Hepatocyte (in vitro differentiated cells): Measurements from ENCODE around the gene MPZL2. TPM values are rescaled to one million over a fixed set of nuclear protein-coding genes. Genes with fewer than 3 reads are reported as not detected.

Experiments
- DNase-seq: peaks from one replicate; pipeline ENCODE4 v3.0.0-alpha.2; 2016; ENCODE audit warnings: low spot score
- H2AFZ ChIP-seq: fragments of 200-600 bp; sonication (generic); 2 replicates; pipeline ENCODE4 v1.6.0; 2016; ENCODE audit warnings: antibody characterized with exemption, mild to moderate bottlenecking
- H3K27ac ChIP-seq: fragments of 200-600 bp; sonication (generic); 2 replicates; pipeline ENCODE4 v1.5.1; 2016; ENCODE audit warnings: mild to moderate bottlenecking
- H3K27me3 ChIP-seq: fragments of 200-600 bp; sonication (generic); 2 replicates; pipeline ENCODE4 v1.6.1; 2016
- H3K36me3 ChIP-seq: fragments of 200-600 bp; sonication (generic); replicated peaks from 2 replicates; pipeline ENCODE4 v1.5.1; 2016; ENCODE audit warnings: low read depth; ENCODE audit not compliant: insufficient read depth
- H3K4me1 ChIP-seq: fragments of 200-600 bp; sonication (generic); 2 replicates; pipeline ENCODE4 v1.5.1; 2016; ENCODE audit warnings: mild to moderate bottlenecking, moderate library complexity; ENCODE audit not compliant: insufficient read depth
- H3K4me2 ChIP-seq: fragments of 200-600 bp; sonication (generic); 2 replicates; pipeline ENCODE4 v1.6.0; 2016
- H3K4me3 ChIP-seq: fragments of 200-600 bp; sonication (generic); 2 replicates; pipeline ENCODE4 v1.5.1; 2016; ENCODE audit warnings: mild to moderate bottlenecking
- H3K79me2 ChIP-seq: fragments of 200-600 bp; sonication (generic); 2 replicates; pipeline ENCODE4 v1.6.0; 2017; ENCODE audit warnings: mild to moderate bottlenecking
- H3K9me2 ChIP-seq: fragments of 200-600 bp; sonication (generic); replicated peaks from 2 replicates; pipeline ENCODE4 v1.6.0; 2017; ENCODE audit warnings: mild to moderate bottlenecking; ENCODE audit not compliant: insufficient read depth
- H3K9me3 ChIP-seq: fragments of 200-600 bp; sonication (generic); 2 replicates; pipeline ENCODE4 v1.5.1; 2016; ENCODE audit warnings: low read depth, mild to moderate bottlenecking
- H4K20me1 ChIP-seq: fragments of 200-600 bp; sonication (generic); 2 replicates; pipeline ENCODE4 v1.6.0; 2016; ENCODE audit warnings: mild to moderate bottlenecking; ENCODE audit not compliant: insufficient read depth, poor library complexity, severe bottlenecking
- CTCF ChIP-seq: fragments of 200-600 bp; sonication (generic); IDR thresholded peaks from 2 replicates; pipeline ENCODE4 v1.5.1; 2016; ENCODE audit warnings: antibody characterized with exemption, mild to moderate bottlenecking; ENCODE audit not compliant: poor library complexity
- EZH2 ChIP-seq: fragments of 200-600 bp; sonication (generic); IDR thresholded peaks from 2 replicates; pipeline ENCODE4 v1.6.1; 2016; ENCODE audit warnings: antibody characterized with exemption, mild to moderate bottlenecking, borderline replicate concordance
- EZH2phosphoT487 ChIP-seq: fragments of 200-600 bp; sonication (generic); IDR thresholded peaks from one replicate; pipeline ENCODE4 v1.6.1; 2018; ENCODE audit warnings: antibody characterized with exemption, mild to moderate bottlenecking, low read depth, moderate library complexity; ENCODE audit not compliant: unreplicated experiment, severe bottlenecking
- WGBS: methylation state at CpG from one replicate; pipeline ENCODE4 v1.1.6; 2016; ENCODE audit warnings: low lambda C conversion rate; ENCODE audit errors: missing lambda C conversion rate; 5-methylcytosine and 5-hydroxymethylcytosine counted together
- polyA plus RNA-seq: library from polyadenylated mRNA; unstranded; fragments of >200 nt; fragmentation: Nextera tagmentation; extraction: Ambion mirVana; gene quantifications from 2 replicates; pipeline ENCODE4 v1.2.1, GENCODE V29; 2016
- total RNA-seq: library from RNA; depleted of rRNA; stranded (reverse); fragments of >200 nt; gene quantifications from 2 replicates; pipeline ENCODE4 v1.2.3, GENCODE V29; 2014

MPZL2 gene
- total and polyA plus RNA-seq, 2 experiments from 2014 or later = 47.2 to 48.0 TPM

- H3K4me2 ChIP-seq = no peak overlapping the region
- 94% methylated on average over 5 of the region's 5 CpGs for WGBS
- H3K27ac ChIP-seq = no peak overlapping the region
- H3K36me3 ChIP-seq = no peaks in the 10 kb centered on the region
- no peak for DNase-seq
- TF ChIP-seq EZH2 (no peak), EZH2phosphoT487 (no peak), CTCF (no peak)
- no peak overlapping the region for H2AFZ ChIP-seq
- no peaks in the 10 kb centered on the region for H3K27me3 ChIP-seq
- H3K4me3 ChIP-seq = no peak overlapping the region
- no peaks in the 10 kb centered on the region for H3K9me3 ChIP-seq
- H3K4me1 ChIP-seq = no peaks in the 10 kb centered on the region
- H3K9me2 ChIP-seq = no peaks in the 10 kb centered on the region
- no peaks in the 10 kb centered on the region for H4K20me1 ChIP-seq
- H3K79me2 ChIP-seq = no peaks in the 10 kb centered on the region
Measured at GRCh38 chr11:118229274-118229847, 34.7 kb downstream of the MPZL2 start.

- Histone ChIP-seq H3K4me3 (no peak overlapping the region), H3K4me2 (no peak overlapping the region), H3K27me3 (no peaks in the 10 kb centered on the region), H3K9me2 (no peaks in the 10 kb centered on the region), H4K20me1 (no peaks in the 10 kb centered on the region), H2AFZ (no peak overlapping the region), H3K79me2 (no peaks in the 10 kb centered on the region), H3K27ac (no peak overlapping the region), H3K36me3 (no peaks in the 10 kb centered on the region), H3K4me1 (no peaks in the 10 kb centered on the region), H3K9me3 (no peaks in the 10 kb centered on the region)
- WGBS = 91% methylated on average over 8 of the region's 8 CpGs
- no peak for TF ChIP-seq CTCF
- TF ChIP-seq EZH2 = no peak
- TF ChIP-seq EZH2phosphoT487 = no peak
- DNase-seq = no peak
Measured at GRCh38 chr11:118227865-118228785, 36.0 kb downstream of the MPZL2 start.

GRCh38 chr11:118226781-118227180 lies 37.3 kb downstream of the MPZL2 start:
- Histone ChIP-seq H3K79me2 (no peaks in the 10 kb centered on the region), H3K9me2 (no peaks in the 10 kb centered on the region), H3K4me1 (no peaks in the 10 kb centered on the region), H2AFZ (no peak overlapping the region), H3K4me2 (no peak overlapping the region), H4K20me1 (no peaks in the 10 kb centered on the region), H3K27me3 (no peaks in the 10 kb centered on the region), H3K27ac (no peak overlapping the region), H3K4me3 (no peak overlapping the region), H3K36me3 (no peaks in the 10 kb centered on the region), H3K9me3 (no peaks in the 10 kb centered on the region)
- DNase-seq = no peak
- 86% methylated on average over 2 of the region's 2 CpGs for WGBS
- TF ChIP-seq CTCF (no peak), EZH2 (no peak), EZH2phosphoT487 (no peak)
